Panc1 (cell line): ENCODE data around the gene MNDA. TPM values are rescaled to one million over a fixed set of nuclear protein-coding genes. Genes with fewer than 3 reads are reported as not detected.

ENCODE experiments used
- ATAC-seq: fragments of 200-7000 bp; cut with Tn5 transposase; 2 replicates; pipeline ENCODE4 v1.9.1; 2020; ENCODE audit warnings: mild to moderate bottlenecking, moderate library complexity
- BruUV-seq: library from RNA; stranded (reverse); fragments of 400-500 nt; replicated peaks from 2 replicates; lab custom pipeline; 2021; lab: Mats Ljungman, UMichigan
- CTCF ChIA-PET: fragments of 300-600 bp; sonication (Branson Sonifier 250); formaldehyde crosslinking; loops from one replicate; lab custom pipeline; 2022; ENCODE audit warnings: antibody characterized with exemption; lab: Charles Lee
- POLR2A ChIA-PET: fragments of 300-600 bp; sonication (Branson Sonifier 250); formaldehyde crosslinking; loops from one replicate; lab custom pipeline; 2022; ENCODE audit warnings: antibody characterized with exemption; lab: Charles Lee
- DNase-seq: peaks from one replicate; pipeline ENCODE4 v3.0.0-alpha.2; 2010; ENCODE audit warnings: low read depth, low spot score
- H3K27ac ChIP-seq: 2 replicates; pipeline ENCODE4 v1.5.1; 2011; ENCODE audit warnings: mild to moderate bottlenecking, low read length, inconsistent platforms
- H3K27me3 ChIP-seq: fragments of 200-500 bp; sonication (Bioruptor generic); 2 replicates; pipeline ENCODE4 v1.6.0; 2014; ENCODE audit warnings: low read length, inconsistent platforms; ENCODE audit not compliant: control insufficient read depth, insufficient read depth
- H3K36me3 ChIP-seq: fragments of 200-500 bp; sonication (Bioruptor generic); 2 replicates; pipeline ENCODE4 v1.5.1; 2014; ENCODE audit warnings: inconsistent platforms, mild to moderate bottlenecking, low read length, moderate library complexity; ENCODE audit not compliant: control insufficient read depth, insufficient read depth
- H3K4me1 ChIP-seq: 2 replicates; pipeline ENCODE4 v1.5.1; 2011; ENCODE audit warnings: inconsistent platforms, mild to moderate bottlenecking, low read length, moderate library complexity; ENCODE audit not compliant: control insufficient read depth, insufficient read depth
- H3K4me3 ChIP-seq, 2 experiments: 2 replicates each; pipeline ENCODE4 v1.5.1; 2011 to 2012; ENCODE audit warnings: low read depth in 2 of 2, low read length in 2 of 2, mild to moderate bottlenecking in 2 of 2, inconsistent platforms in 1 of 2, moderate library complexity in 1 of 2
- H3K9me3 ChIP-seq: fragments of 200-500 bp; sonication (Bioruptor generic); 2 replicates; pipeline ENCODE4 v1.5.1; 2014; ENCODE audit warnings: low read depth, mild to moderate bottlenecking, inconsistent platforms, low read length, moderate library complexity; ENCODE audit not compliant: control insufficient read depth, insufficient read depth
- CTCF ChIP-seq: fragments of 450-650 bp; IDR thresholded peaks from 2 replicates; pipeline ENCODE4 v1.5.1; 2017; ENCODE audit warnings: mild to moderate bottlenecking
- POLR2AphosphoS5 ChIP-seq: IDR thresholded peaks from 2 replicates; pipeline ENCODE4 v1.6.1; 2012; ENCODE audit warnings: mild to moderate bottlenecking, low read depth, low read length, moderate library complexity
- REST ChIP-seq, 2 experiments: IDR thresholded peaks; 2 replicates each; pipeline ENCODE4 v1.6.1; 2011 to 2012; ENCODE audit warnings: low read depth in 2 of 2, control low read depth in 1 of 2, low read length in 1 of 2, mild to moderate bottlenecking in 1 of 2, moderate library complexity in 1 of 2; ENCODE audit not compliant: insufficient read depth in 1 of 2
- SIN3A ChIP-seq: IDR thresholded peaks from 2 replicates; pipeline ENCODE4 v1.6.1; 2012; ENCODE audit warnings: low read depth, mild to moderate bottlenecking, low read length, moderate library complexity, borderline replicate concordance; ENCODE audit not compliant: insufficient read depth
- TCF7L2 ChIP-seq: IDR thresholded peaks from 2 replicates; pipeline ENCODE4 v1.6.1; 2011; ENCODE audit warnings: mild to moderate bottlenecking, low read depth, low read length, inconsistent platforms
- in situ Hi-C: cut with HindIII; loops from 2 replicates; pipeline ENCODE4 v1.10.0; 2016; ENCODE audit warnings: low sequenced_read_pairs, low pct_unique_long_range_greater_than_20kb
- intact Hi-C: fragments of 100-400 bp; cut with micrococcal nuclease; formaldehyde crosslinking; loops from one replicate; pipeline ENCODE4 v1.10.0; 2022; ENCODE audit not compliant: unreplicated experiment
- total RNA-seq: library from RNA; stranded (reverse); gene quantifications from one replicate; pipeline ENCODE4 v1.2.1, GENCODE V29; 2021; ENCODE audit not compliant: unreplicated experiment

The MNDA gene
- total RNA-seq, 1 experiment from 2014 or later = not detected

GRCh38 chr1:158819461-158820443, 11.4 kb upstream of the MNDA start:
- H3K27ac ChIP-seq = no peak overlapping the region
- ChIA-PET POLR2A (no interaction called here), CTCF (no interaction called here)
- H3K4me1 ChIP-seq = no peaks in the 10 kb centered on the region
- in situ Hi-C loops (no loop called here), intact Hi-C loops (no loop called here)
- ATAC-seq (no peak), DNase-seq (no peak)
- BruUV-seq = no TSS peak
- no peak overlapping the region for H3K4me3 ChIP-seq
- H3K36me3 ChIP-seq = no peaks in the 10 kb centered on the region
- no peaks in the 10 kb centered on the region for H3K27me3 ChIP-seq
- no peaks in the 10 kb centered on the region for H3K9me3 ChIP-seq
- no peak for TF ChIP-seq REST (IDR thresholded peaks at IDR 0.05; ENCODE audit: insufficient read depth in 1 of 2, low read depth in 2 of 2, low read length in 1 of 2)
- no peak for TF ChIP-seq TCF7L2
- no peak for TF ChIP-seq POLR2AphosphoS5
- TF ChIP-seq CTCF = no peak
- no peak for TF ChIP-seq SIN3A

- no peak for TF ChIP-seq SIN3A
- TF ChIP-seq POLR2AphosphoS5 = no peak
- TF ChIP-seq TCF7L2 = no peak
- no peak for ATAC-seq
- intact Hi-C loops (no loop called here), in situ Hi-C loops (no loop called here)
- Histone ChIP-seq H3K9me3 (no peaks in the 10 kb centered on the region), H3K36me3 (no peaks in the 10 kb centered on the region), H3K27ac (no peak overlapping the region), H3K4me3 (no peak overlapping the region), H3K27me3 (no peaks in the 10 kb centered on the region), H3K4me1 (no peaks in the 10 kb centered on the region)
- DNase-seq = no peak
- CTCF ChIA-PET = no interaction called here
- POLR2A ChIA-PET = no interaction called here
- no TSS peak for BruUV-seq
Measured at GRCh38 chr1:158821723-158822122, 9.4 kb upstream of the MNDA start.
